GM18505 (cell line): Measurements from ENCODE around the gene DDAH2.

Experiments
- ATAC-seq: cut with Tn5 transposase; IDR thresholded peaks from one replicate; pipeline ENCODE4 v1.9.1; 2021; ENCODE audit not compliant: unreplicated experiment
- POLR2A ChIP-seq: IDR thresholded peaks from 4 replicates; pipeline ENCODE4 v1.6.1; 2011; ENCODE audit warnings: borderline replicate concordance; ENCODE audit not compliant: insufficient read depth, insufficient read length; ENCODE audit errors: extremely low read depth

Gene DDAH2

DNA sequence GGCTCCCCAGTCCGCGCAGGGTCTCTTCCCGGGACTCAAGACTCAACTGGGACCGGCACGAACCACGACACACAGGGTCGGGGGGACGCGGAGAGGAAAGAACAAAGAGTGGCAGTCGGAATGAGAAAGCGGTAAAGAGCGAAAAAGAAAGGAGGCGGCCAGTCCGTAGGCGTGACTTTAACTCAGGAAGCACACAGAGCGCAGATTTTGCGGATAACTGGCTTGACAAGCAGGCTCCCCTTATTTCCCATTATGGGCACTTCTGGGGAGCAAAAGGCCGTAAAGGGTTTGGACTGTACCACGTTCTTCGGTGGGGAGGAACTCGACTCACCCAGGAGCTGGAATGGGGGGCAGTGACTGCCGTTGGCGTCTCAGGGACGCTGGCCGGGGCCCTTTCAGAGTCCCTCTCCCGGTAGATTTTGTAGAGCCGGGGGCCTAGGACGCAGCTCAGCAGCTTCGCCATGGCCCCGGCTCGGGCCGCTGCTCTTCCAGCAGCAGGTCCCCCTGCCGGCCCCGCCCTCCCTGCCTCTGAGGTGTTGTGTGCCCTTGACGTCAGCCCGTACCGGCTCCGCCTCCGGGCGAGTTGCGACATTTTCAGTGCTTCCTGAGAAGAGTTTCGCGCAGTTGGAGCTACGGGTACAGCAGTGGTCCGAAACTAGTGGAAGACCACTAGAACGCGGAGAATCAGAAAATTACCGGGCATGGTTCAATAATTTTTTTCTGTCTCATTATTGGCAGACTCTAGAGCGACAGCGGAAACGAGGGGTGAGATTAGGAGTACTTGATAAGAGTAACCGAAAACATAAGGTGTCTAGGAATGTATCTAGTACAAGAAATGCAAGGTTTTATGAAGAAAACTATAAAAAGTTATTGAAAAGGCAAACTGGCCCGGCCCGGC lies 26.0 kb downstream of the DDAH2 start, which contains the start of gene ABHD16A:
Gene ABHD16A (minus strand): TSS at position 506 of the 898 bp plus-strand sequence. CDS start 43 bp downstream, at position 463.
- peak; percentile 95 for TF ChIP-seq POLR2A
- peak; percentile 84 for ATAC-seq

DNA sequence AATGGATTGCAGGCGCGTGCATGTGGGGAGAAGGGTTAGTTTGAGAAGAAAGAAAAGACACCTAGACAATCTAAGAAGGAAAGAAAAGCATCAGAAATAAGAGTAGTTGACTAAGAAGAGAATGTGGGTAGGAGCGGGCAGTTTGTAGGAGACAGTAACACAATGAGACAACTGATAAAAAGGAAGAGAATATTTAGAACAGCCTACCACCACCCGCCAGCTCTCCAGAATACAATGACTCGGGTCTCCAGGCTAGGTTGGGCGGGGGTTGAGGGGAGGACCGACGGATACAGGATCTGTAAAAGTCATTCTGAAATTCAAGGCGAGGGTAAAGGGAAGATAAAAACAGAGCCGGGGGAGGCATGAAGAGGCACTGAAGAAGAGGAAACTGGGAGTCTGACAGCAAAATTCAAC lies 26.7 kb downstream of the DDAH2 start:
- no peak for ATAC-seq
- no peak for TF ChIP-seq POLR2A

DNA sequence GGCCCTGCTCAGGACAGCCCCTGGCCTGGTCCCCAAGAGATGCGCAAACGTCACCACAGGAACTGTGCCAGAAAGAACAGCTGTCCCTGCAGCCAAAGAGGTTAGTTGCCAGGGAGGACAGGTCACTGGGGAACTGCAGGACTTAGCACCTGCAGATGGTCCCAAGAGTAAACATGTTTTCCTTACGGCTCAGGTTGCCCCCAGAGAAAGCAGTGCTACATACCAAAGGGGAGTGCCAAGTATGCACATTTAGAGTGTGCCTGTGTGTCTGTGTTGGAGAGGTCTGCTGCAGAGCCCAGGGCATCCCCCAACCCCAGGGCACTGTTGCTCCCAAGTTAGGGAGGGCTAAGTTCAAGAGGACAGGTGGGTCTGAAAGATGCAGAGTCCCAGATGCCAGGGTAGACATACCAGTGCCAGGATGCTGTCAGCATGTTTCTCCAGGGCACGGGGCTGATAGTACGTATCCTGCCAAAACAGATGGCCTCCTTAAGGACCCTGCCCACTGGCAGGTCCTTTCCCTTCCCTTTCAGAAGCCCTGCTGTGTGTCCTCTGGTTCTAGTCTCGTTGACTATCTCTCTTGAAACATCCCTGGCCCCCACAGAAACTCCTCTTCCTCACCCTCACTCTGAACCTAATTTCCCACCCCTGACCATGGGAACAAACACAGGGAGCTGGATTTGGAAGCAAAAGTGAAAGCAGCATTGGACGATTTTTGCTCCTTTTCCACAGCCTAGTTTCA lies 27.3 kb downstream of the DDAH2 start:
- TF ChIP-seq POLR2A, result no peak
- ATAC-seq, result no peak

DNA sequence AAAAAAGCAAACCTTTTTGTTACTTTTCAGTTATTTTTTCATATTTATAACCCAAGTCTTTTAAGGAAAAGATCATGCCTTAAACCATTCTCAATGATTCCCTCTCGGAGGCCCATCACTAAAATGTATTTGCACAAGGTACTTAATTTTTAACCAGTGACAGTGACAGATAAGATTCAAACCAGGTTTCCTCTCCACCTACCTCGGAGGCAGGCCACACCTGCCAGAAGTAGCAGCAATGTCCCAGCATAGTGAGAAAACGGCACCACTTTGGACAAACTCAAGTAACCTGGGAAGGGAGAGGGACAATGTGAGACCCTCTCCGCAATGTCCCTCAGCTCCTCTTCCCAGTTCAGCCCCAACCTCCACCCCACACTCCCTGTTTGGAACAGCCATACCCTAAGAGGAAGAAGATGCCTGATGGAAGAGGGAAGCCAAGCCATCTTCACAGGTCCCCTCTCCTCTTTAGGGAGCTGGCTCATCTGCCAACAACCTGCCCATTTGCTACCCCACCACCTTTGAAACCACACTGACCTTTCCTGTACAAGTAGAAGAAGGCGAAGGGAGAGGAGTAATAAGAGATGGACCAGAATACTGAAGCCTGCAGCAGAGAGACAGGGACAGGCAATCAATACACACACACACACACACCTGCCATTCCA lies 28.2 kb downstream of the DDAH2 start:
- no peak for ATAC-seq
- no peak for TF ChIP-seq POLR2A

DNA sequence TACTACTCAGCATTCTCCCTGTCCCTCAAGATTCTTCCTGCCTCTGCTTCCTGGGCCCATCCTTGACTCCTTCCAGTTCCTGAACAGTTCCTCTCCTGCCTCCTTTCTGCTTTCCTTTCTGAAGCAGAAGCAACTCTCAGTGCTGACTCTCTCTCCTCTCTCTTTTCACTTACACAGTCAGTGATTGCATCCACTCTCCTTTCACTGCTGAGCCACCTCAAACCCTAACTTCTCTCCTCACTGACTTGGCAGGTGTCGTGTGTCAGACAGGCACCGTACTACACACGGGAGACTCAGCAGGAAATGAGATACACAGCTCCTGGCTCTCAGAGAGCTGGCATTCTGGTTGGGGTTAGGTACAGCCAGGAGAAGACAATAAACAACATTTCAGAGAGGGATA lies 31.5 kb downstream of the DDAH2 start:
- no peak for TF ChIP-seq POLR2A

DNA sequence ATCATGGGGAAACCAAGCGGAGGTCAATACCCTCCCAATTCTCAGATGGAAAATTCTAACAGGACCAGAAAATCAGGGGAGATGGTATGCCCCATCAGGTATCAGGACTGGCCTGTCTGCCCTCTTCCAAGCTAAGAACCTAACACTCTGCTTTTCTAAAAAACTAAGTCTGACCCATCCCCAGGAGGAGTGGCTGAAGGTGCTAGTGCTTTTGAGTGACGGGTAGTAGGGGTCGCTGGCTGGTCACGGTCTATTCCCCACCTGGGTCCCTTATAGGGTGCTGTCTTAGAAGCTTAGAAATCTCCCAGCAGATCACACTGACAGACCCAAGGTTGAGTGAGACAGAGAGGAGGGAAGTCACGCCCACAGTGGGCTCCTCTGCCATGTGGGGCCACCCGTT lies 35.6 kb downstream of the DDAH2 start:
- ATAC-seq, result no peak
- no peak for TF ChIP-seq POLR2A

More for the DNA sequence above, 31.5 kb downstream of the DDAH2 start:
- ATAC-seq, result no peak

DNA sequence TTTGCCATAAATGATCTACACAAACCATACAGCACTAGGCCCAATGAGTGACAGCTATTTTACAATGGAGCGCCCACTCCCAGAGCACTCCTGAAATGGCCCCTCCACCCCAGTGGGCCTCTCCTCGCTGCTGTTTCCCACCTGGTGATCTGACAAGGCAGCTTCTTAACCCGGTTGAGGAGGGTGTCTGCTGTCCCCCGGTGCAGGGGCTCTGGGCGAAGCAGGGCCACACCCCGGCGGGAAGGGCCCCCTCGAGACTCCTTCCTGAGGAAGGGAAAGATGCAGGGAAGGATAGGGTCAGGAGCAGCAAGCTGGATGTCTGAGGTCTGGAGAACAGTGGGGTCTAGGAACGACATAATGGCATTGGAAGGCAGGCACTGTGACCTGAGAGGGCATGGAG lies 36.2 kb downstream of the DDAH2 start:
- no peak for TF ChIP-seq POLR2A
- no peak for ATAC-seq

DNA sequence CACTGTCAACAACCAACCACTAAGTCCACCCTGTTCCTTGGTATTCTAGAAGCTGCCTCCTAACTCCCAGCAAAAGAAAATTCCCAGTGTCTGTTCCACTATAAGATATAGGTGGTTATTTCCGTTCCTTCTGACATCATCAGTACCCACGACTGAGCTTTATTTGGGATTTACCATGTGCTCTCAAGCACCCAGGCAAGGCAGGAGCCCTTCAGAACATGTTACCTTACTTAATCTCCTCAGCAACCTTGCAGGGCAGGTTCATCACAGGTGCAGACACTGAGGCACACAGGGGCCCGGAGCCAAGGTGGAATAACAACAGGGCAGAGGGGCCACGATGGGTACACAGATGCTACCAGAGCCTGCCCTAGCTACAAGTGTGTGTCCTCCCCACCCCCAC lies 36.7 kb downstream of the DDAH2 start:
- no peak for TF ChIP-seq POLR2A
- no peak for ATAC-seq

DNA sequence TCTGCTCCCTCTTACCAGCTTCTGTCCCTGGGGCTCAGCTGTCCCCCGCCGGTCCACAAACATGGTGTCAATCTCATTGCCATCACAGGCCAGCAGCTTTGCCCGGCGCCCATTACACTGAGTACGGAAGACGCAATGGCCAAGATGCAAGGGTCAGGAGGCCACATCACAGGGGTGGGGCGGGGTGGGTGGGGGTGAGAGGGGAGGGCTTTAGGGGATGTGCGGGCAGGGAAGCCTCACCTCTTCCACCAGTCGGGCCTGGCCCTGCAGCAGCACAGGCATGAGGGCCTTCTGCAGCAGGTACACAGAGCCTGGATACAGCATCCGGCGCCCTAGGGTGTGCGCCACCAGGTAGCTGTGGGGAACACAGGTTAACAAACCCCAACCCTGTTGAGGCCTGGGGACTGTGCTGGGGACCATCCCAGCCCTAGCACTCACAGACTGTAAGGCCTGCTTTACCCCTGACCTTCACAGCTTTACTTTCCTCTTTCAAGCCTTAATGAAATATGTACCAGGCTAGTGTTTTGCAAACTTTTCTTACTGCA lies 37.5 kb downstream of the DDAH2 start:
- ATAC-seq, result no peak
- TF ChIP-seq POLR2A, result no peak

DNA sequence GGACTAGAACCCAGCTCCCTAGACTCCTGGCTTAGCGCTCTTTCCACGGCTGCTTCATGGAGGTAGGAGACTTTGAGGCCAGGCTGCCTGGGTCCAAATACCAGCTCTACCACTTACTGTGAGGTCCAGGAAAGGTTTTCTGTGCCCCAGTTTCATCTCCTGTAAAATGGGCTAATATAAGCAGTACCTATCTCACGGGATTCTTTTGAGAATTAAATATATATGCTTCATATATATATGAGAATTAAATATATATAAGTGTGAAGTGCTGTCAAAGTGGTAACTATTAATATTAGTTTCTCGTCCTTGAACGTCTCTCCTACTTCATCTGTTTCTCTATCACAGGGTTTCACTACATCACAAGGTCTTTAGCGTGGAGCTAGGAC lies 38.0 kb downstream of the DDAH2 start:
- no peak for ATAC-seq
- TF ChIP-seq POLR2A, result no peak

DNA sequence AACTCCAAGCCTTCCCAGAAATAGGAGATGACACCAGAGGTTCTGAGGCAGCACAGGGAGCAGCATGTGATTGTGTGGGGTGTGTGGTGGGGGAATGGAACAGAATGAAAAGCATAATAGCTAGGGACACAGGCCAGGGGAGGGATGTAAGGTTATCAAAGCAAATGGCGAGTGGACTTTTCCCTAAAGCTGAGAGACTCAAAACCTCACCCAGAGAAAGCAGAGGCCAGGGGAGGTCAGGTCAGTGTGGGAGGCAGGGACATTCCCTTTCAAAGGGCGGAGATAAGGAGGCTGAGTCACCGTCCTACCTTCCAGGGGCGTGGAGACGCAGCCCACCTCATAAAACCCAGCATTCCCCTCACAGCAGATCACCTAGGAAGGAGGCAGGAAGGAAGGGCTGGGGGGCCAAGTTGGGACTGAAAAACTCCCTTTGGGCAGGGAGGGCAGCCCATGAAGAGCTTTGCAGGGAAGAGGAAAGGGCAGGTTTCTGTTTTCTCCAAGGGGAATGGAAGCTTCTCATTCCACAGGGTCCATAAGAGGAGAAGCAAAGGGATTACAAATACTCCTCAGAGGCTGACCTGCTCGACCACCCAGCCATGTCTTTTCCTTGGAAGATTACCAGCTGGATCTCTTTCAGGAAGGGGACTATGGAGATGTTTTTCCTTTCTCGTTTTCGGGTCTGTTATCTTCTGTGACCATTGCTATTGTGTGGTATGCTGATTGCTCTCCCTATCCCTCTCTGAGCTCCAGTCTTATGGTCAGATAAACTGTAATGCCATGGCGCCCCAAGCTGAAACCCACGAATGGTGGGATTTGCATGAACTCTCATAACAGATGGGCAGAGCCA lies 38.6 kb downstream of the DDAH2 start:
- no peak for ATAC-seq
- TF ChIP-seq POLR2A, result no peak
